K562 (cell line): ENCODE measurements around the gene CACNB1. TPM values are rescaled to one million over a fixed set of nuclear protein-coding genes. Genes with fewer than 3 reads are reported as not detected.
A peak's percentile ranks its signal among the peaks of the same experiment; 100 is the strongest.

Experiments
- ATAC-seq: fragments of 200-7000 bp; cut with Tn5 transposase; 3 replicates; pipeline ENCODE4 v1.9.1; 2020; ENCODE audit warnings: moderate library complexity
- BruUV-seq: library from RNA; stranded (reverse); fragments of 400-500 nt; replicated peaks from 2 replicates; lab custom pipeline; 2021; lab: Mats Ljungman, UMichigan
- CTCF ChIA-PET: fragments of 300-600 bp; formaldehyde crosslinking; extraction: SDS; loops from one replicate; lab custom pipeline; 2021; ENCODE audit warnings: low intra/inter-chr PET ratio; lab: Yijun Ruan, JAX
- POLR2A ChIA-PET: fragments of 300-600, 350-650 bp; sonication (Branson Sonifier 250); formaldehyde crosslinking; extraction: SDS; loops from one replicate; lab custom pipeline; 2021; ENCODE audit warnings: antibody characterized with exemption, inconsistent platforms; lab: Yijun Ruan, JAX
- DNase-seq, 4 experiments: peaks; one replicate each; pipeline versions ENCODE4 v3.0.0 to v3.0.0-alpha.2; 2011 to 2018; ENCODE audit warnings: low spot score in 3 of 4, mixed read lengths in 3 of 4; ENCODE audit errors: extremely low read depth in 1 of 4
- FAIRE-seq: peaks from 2 replicates; lab custom pipeline; 2011; peaks lifted over from hg19 to GRCh38; lab: Jason Lieb, UNC
- H2AFZ ChIP-seq: 2 replicates; pipeline ENCODE4 v1.6.0; 2011; ENCODE audit warnings: low read depth, low read length, control low read depth, inconsistent platforms
- H3K27ac ChIP-seq: fragments of 200-600 bp; 3 replicates; pipeline ENCODE4 v1.8.0; 2011; ENCODE audit warnings: low read depth, mild to moderate bottlenecking, control low read depth, inconsistent platforms, low read length, moderate library complexity, mixed read lengths; ENCODE audit errors: extremely low read depth
- H3K27me3 ChIP-seq, 2 experiments: fragments of 300-600 bp in 1 of 2; 2 replicates in 1 of 2; 3 replicates in 1 of 2; pipeline versions ENCODE4 v1.6.0 to v1.8.0; 2011; ENCODE audit warnings: inconsistent platforms in 2 of 2, low read length in 2 of 2, mild to moderate bottlenecking in 1 of 2, mixed read lengths in 1 of 2, moderate library complexity in 1 of 2; ENCODE audit not compliant: control insufficient read depth in 2 of 2, insufficient read depth in 2 of 2
- H3K36me3 ChIP-seq: fragments of 300-600 bp; 3 replicates; pipeline ENCODE4 v1.8.0; 2011; ENCODE audit warnings: mild to moderate bottlenecking, low read length, inconsistent platforms; ENCODE audit not compliant: control insufficient read depth, insufficient read depth
- H3K4me1 ChIP-seq, 2 experiments: fragments of 200-600 bp in 1 of 2; replicated peaks in 1 of 2; 2 replicates in 1 of 2; 3 replicates in 1 of 2; pipeline versions ENCODE4 v1.5.1 to v1.8.0; 2011; ENCODE audit warnings: inconsistent platforms in 2 of 2, low read length in 2 of 2, mild to moderate bottlenecking in 1 of 2, mixed read lengths in 1 of 2, moderate library complexity in 1 of 2; ENCODE audit not compliant: control insufficient read depth in 2 of 2, insufficient read depth in 2 of 2
- H3K4me2 ChIP-seq: 2 replicates; pipeline ENCODE4 v1.6.1; 2011; ENCODE audit warnings: low read length, control low read depth, inconsistent platforms, mixed read lengths; ENCODE audit not compliant: insufficient read depth
- H3K4me3 ChIP-seq: fragments of 200-600 bp; sonication (generic), shearing (Covaris generic); 2 replicates; pipeline ENCODE4 v1.5.1; 2016; ENCODE audit warnings: control low read depth, inconsistent platforms
- H3K79me2 ChIP-seq: fragments of 200-600 bp; 3 replicates; pipeline ENCODE4 v1.8.0; 2011; ENCODE audit warnings: low read length, inconsistent platforms; ENCODE audit not compliant: control insufficient read depth, insufficient read depth
- H3K9ac ChIP-seq, 2 experiments: 2 replicates each; pipeline versions ENCODE4 v1.6.0 to v1.6.1; 2011; ENCODE audit warnings: low read depth in 2 of 2, low read length in 2 of 2, control low read depth in 1 of 2, inconsistent platforms in 1 of 2, mild to moderate bottlenecking in 1 of 2, mixed read lengths in 1 of 2; ENCODE audit not compliant: insufficient read depth in 1 of 2
- H3K9me1 ChIP-seq: one replicate; pipeline ENCODE4 v1.6.0; 2011; ENCODE audit warnings: inconsistent platforms, mild to moderate bottlenecking, low read length, moderate library complexity; ENCODE audit not compliant: control insufficient read depth, insufficient read depth
- H3K9me3 ChIP-seq: replicated peaks from 2 replicates; pipeline ENCODE4 v1.5.1; 2011; ENCODE audit warnings: low read depth, low read length, inconsistent platforms; ENCODE audit not compliant: control insufficient read depth, insufficient read depth
- H4K20me1 ChIP-seq: replicated peaks from 2 replicates; pipeline ENCODE4 v1.6.1; 2011; ENCODE audit warnings: low read length, inconsistent platforms, mixed read lengths; ENCODE audit not compliant: control insufficient read depth, insufficient read depth
- CBX5 ChIP-seq: IDR thresholded peaks from 2 replicates; pipeline ENCODE4 v1.6.1; 2014; ENCODE audit warnings: low read depth, borderline replicate concordance
- EGR1 ChIP-seq: fragments of 450-650 bp; conservative IDR thresholded peaks from 2 replicates; pipeline ENCODE4 v1.6.1; 2017; ENCODE audit warnings: mild to moderate bottlenecking
- ETS1 ChIP-seq: conservative IDR thresholded peaks from 2 replicates; pipeline ENCODE4 v1.6.1; 2011; ENCODE audit warnings: low read depth, mild to moderate bottlenecking, low read length; ENCODE audit not compliant: control insufficient read depth
- GTF2E2 ChIP-seq: fragments of 200-800 bp; sonication (Bioruptor generic); IDR thresholded peaks from 2 replicates; pipeline ENCODE4 v1.6.1; 2016; ENCODE audit warnings: missing genetic modification characterization, missing compliant biosample characterization
- MAZ ChIP-seq, 2 experiments: fragments of 450-650 bp in 1 of 2; sonication (generic) in 1 of 2; formaldehyde crosslinking; IDR thresholded peaks in 1 of 2; conservative IDR thresholded peaks in 1 of 2; 2 replicates each; pipeline versions ENCODE4 v1.4.0 to v1.5.0; 2020; ENCODE audit warnings: mild to moderate bottlenecking in 1 of 2, missing genetic modification reagents in 1 of 2
- PHF8 ChIP-seq: fragments of 200-600 bp; sonication (generic); IDR thresholded peaks from 2 replicates; pipeline ENCODE4 v1.6.1; 2012; ENCODE audit warnings: mixed run types, mild to moderate bottlenecking, inconsistent platforms, low read length, moderate library complexity, borderline replicate concordance
- WGBS: fragments of 100-300 bp; shearing (Covaris generic); methylation state at CpG from one replicate; pipeline ENCODE4 v1.1.6; 2016; ENCODE audit warnings: low coverage, mixed read lengths; ENCODE audit not compliant: insufficient coverage; ENCODE audit errors: missing lambda C conversion rate; 5-methylcytosine and 5-hydroxymethylcytosine counted together
- in situ Hi-C: fragments of 300-500 bp; cut with MboI; formaldehyde crosslinking; loops from 4 replicates; pipeline ENCODE4 v1.15.0; 2018; ENCODE audit warnings: inconsistent platforms, mixed read lengths
- intact Hi-C: fragments of 100-400 bp; cut with micrococcal nuclease; formaldehyde crosslinking; loops from 2 replicates; pipeline ENCODE4 v1.14.2; 2022
- polyA plus RNA-seq, 8 experiments: library from polyadenylated mRNA; depleted of rRNA in 4 of 8; stranded (reverse) in 5 of 8; unstranded in 3 of 8; fragments of >200 nt; fragmentation: Nextera tagmentation in 2 of 8; fragmentation: Illumina TruSeq in 1 of 8; extraction: Ambion mirVana in 2 of 8; extraction: Trizol in 1 of 8; gene quantifications; 2 replicates each; pipeline versions ENCODE4 v1.2.1 to v1.2.3, GENCODE V29; 2011 to 2014; ENCODE audit warnings: inconsistent platforms in 1 of 8, missing spikeins in 1 of 8
- total RNA-seq, 7 experiments: library from RNA; depleted of rRNA in 6 of 7; stranded (reverse); fragments of >200 nt in 6 of 7; fragmentation: Illumina TruSeq in 2 of 7; extraction: Trizol in 2 of 7; gene quantifications; 2 replicates each; pipeline versions ENCODE4 v1.2.1 to v1.2.3, GENCODE V29; 2011 to 2021; ENCODE audit warnings: low replicate concordance in 1 of 7

Gene CACNB1
- total and polyA plus RNA-seq, 9 of the 15 experiments (the other 6 are each of a cell fraction or from before 2014, with no cell fraction given), result 0.08 to 7.4 (median 3.0) TPM

- Histone ChIP-seq H3K9me3 (no peaks in the 10 kb centered on the region), H3K4me1 (peaks cover 0 to 32% of the 10 kb centered on the region in 2 experiments; a peak in 3 of 5 replicates), H2AFZ (no peak overlapping the region), H4K20me1 (no peaks in the 10 kb centered on the region), H3K4me2 (no peak overlapping the region), H3K27ac (no peak overlapping the region), H3K9me1 (peaks cover 4% of the 10 kb centered on the region), H3K4me3 (no peak overlapping the region), H3K79me2 (no peaks in the 10 kb centered on the region), H3K27me3 (peaks cover under 1 to 55% of the 10 kb centered on the region in 2 experiments; a peak in 3 of 5 replicates), H3K9ac (no peak overlapping the region), H3K36me3 (no peaks in the 10 kb centered on the region)
- in situ Hi-C loops, result no loop called here
- ChIA-PET CTCF (no interaction called here), POLR2A (interaction anchor here (0.6 to 1.2 kb wide), 4 partner anchors 9 to 210 kb away, joined by 3 to 6 read pairs (median 4); partner anchors contain the start of gene RPL19)
- no TSS peak for BruUV-seq
- intact Hi-C loops, result no loop called here
- ATAC-seq, result no peak
- no peak for TF ChIP-seq CBX5
- FAIRE-seq, result no peak
- DNase-seq, result no peak
- 17% methylated on average over 16 of the region's 16 CpGs for WGBS
Observed at GRCh38 chr17:39212841-39213480, 15.5 kb upstream of the CACNB1 start.

- H3K9ac ChIP-seq, result peak overlapping the region in 1 of 2 experiments; percentile 71; a peak in 2 of 4 replicates
- 32% methylated on average over 11 of the region's 11 CpGs for WGBS
- in situ Hi-C loops (no loop called here), intact Hi-C loops (no loop called here)
- FAIRE-seq, result peak; percentile 26
- ChIA-PET POLR2A (interaction anchor here (0.6 to 1.2 kb wide), 4 partner anchors 9 to 211 kb away, joined by 3 to 6 read pairs (median 4); partner anchors contain the start of gene RPL19), CTCF (no interaction called here)
- no peak for TF ChIP-seq GTF2E2 (tag)
- no peak for TF ChIP-seq MAZ (CRISPR knock-in tag; conservative IDR thresholded peaks at IDR 0.05 in 1 of 2, IDR thresholded peaks at IDR 0.05 in 1 of 2)
- no peak for TF ChIP-seq PHF8
- no peak for TF ChIP-seq ETS1
- TF ChIP-seq EGR1, result peak; percentile 74
- H2AFZ ChIP-seq, result no peak overlapping the region
- no peaks in the 10 kb centered on the region for H4K20me1 ChIP-seq
- H3K36me3 ChIP-seq, result no peaks in the 10 kb centered on the region
- no peaks in the 10 kb centered on the region for H3K9me3 ChIP-seq
- H3K79me2 ChIP-seq, result no peaks in the 10 kb centered on the region
- BruUV-seq, result no TSS peak
- H3K4me1 ChIP-seq, result peaks cover 0 to 32% of the 10 kb centered on the region in 2 experiments; a peak in 3 of 5 replicates
- no peak overlapping the region for H3K4me3 ChIP-seq
- H3K4me2 ChIP-seq, result no peak overlapping the region
- peak; percentile 41; the same call in 2 of the 3 replicates for ATAC-seq
- H3K27me3 ChIP-seq, result peaks cover 0 to 53% of the 10 kb centered on the region in 2 experiments; a peak in 2 of 5 replicates
- peaks cover 4% of the 10 kb centered on the region for H3K9me1 ChIP-seq
- no peak for DNase-seq
- H3K27ac ChIP-seq, result no peak overlapping the region
Observed at GRCh38 chr17:39212195-39212810, 14.8 kb upstream of the CACNB1 start.
